Erythroblast (primary cell): Measurements from ENCODE around the gene SSMEM1.
A peak's percentile ranks its signal among the peaks of the same experiment; 100 is the strongest.
"Not testable (repeated sequence)": the region's sequence is repeated elsewhere in the genome, so short reads cannot be mapped to it uniquely, and the experiment has no call there.

Experiments used
- DNase-seq, 2 experiments: peaks; one replicate each; lab custom pipeline; 2025; lab: John Stamatoyannopoulos, UW
- GATA1 ChIP-seq: IDR thresholded peaks from 2 replicates; pipeline ENCODE4 v1.6.1; 2011; ENCODE audit warnings: low read depth, mild to moderate bottlenecking, control low read depth, low read length, moderate library complexity
- POLR2A ChIP-seq: IDR thresholded peaks from 2 replicates; pipeline ENCODE4 v1.6.1; 2011; ENCODE audit warnings: mild to moderate bottlenecking, low read length

Gene SSMEM1

GRCh38 chr7:130207642-130208041 lies at the start of gene SSMEM1:
SSMEM1 (plus strand) TSS chr7:130207860; CDS start chr7:130207911, 51 bp downstream.
- TF ChIP-seq POLR2A (no peak), GATA1 (no peak)
- DNase-seq, result peak in 1 of 2 experiments; percentile 19

GRCh38 chr7:130160023-130160422 lies 47.6 kb upstream of the SSMEM1 start:
- DNase-seq, result no peak
- TF ChIP-seq GATA1 (no peak), POLR2A (no peak)

DNA sequence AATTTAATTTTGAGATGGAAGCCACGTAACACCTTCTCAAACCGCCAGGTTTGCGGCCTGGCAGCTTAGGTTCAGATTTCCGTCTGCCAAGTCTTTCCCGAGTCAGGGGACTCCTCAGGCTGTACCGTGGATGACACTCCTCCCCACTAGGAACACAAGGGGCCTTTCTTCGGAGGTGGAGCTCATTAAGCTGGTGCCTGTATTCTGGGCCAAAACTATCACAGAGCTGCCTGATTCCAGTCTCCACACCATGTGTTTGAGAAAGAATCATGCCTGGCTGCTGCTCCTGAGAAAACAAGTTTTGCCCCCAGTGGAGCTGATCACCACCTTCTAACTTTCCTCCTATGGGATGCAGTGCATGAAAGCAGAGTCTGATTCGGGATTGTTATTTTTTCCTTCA lies 47.2 kb upstream of the SSMEM1 start:
- TF ChIP-seq GATA1 (no peak), POLR2A (no peak)
- DNase-seq, result no peak

DNA sequence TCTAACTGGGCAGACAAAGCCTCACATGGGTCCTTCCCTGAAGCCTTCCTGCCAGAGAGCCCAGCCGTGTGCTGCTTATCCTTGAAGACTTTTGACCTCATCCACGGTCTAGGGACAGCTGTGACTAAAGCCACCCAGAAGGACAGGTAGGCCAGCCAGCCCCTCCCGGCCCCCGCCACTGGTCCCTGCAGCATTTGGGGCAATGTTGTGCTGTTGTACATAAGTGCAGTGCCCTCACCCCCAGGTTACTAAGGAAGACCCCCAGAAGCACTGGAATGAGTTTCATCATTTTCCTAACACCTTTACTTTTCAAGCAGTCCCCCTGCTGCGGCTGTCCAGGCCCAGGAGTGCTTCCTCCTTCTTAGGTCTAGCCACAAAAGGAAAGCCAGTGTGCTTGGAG lies 45.5 kb upstream of the SSMEM1 start:
- no peak for TF ChIP-seq POLR2A
- DNase-seq, result no peak

DNA sequence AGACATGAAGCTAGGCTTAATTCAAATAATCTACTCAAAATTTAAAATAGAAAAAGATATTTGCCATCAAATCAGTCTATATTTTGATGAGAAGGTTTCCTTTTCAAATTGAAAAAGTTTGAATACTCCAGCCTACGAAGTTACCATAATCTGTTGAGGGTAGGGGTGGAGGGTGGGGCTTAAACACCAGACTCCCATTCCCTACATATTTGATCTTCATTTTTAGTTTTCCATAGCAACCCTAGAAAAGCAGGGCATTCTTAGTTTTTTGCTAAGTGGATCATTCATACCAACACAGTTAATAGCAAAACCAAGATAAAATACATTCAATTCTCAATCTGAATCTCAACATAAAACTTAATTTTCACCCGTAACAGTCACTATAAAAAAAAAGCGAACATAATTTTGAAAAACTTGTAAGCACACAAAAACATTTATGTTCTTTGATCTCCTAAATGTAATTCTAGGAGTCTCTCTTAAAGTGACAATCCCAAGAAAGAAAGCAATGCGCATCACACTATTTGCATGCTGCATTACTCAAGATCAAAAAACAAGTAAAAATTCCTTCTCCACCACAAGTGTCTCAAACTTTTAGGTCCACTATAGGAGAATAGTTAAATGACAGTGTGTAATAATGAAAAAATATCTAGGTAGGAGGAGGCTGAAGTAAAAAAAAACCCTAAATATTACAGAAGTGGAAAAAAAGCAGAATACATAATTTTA lies 33.3 kb upstream of the SSMEM1 start:
- TF ChIP-seq POLR2A, result no peak
- no peak for TF ChIP-seq GATA1
- no peak for DNase-seq

DNA sequence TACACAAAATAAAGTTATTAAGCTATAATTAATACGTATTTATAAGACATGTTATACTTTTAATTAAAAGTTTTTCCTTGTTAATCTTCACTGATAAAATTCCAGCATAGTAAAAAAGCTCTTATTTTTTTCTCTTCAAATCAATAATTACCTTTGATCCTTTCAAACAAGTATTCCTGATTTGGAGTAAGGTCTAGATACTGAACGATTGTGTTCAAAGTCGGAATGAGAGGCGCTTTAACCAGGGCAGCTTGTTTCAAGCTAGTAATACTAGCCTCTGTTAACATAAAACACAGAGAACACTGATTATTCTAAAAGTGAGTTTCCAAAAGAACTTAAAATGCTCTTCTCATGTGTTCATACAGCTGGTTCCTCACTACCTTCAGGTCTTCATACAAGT lies 29.4 kb upstream of the SSMEM1 start:
- DNase-seq, result no peak
- no peak for TF ChIP-seq POLR2A
- TF ChIP-seq GATA1, result no peak

DNA sequence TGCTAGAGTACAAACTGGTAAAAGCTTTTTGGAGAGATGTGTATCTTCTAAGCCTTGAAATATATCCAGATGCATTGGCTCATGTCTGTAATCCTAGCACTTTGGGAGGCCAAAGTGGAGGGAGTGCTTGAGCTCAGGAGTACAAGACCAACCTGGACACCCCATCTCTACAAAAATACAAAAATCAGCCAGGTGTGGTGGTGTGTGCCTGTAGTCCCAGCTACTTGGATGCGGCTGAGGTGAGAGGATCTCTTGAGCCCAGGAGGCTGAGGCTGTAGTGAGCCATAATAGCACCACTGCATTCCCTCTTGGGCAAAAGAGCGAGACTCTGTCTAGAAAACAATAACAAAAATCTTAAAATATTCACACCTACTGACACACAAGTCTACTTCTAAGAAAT lies 28.0 kb upstream of the SSMEM1 start:
- no peak for DNase-seq
- TF ChIP-seq POLR2A, result no peak
- TF ChIP-seq GATA1, result no peak

- no peak for DNase-seq
- TF ChIP-seq POLR2A, result no peak
- no peak for TF ChIP-seq GATA1
Observed at GRCh38 chr7:130180571-130181262, 26.9 kb upstream of the SSMEM1 start.

GRCh38 chr7:130181263-130181605 lies 26.4 kb upstream of the SSMEM1 start:
- TF ChIP-seq POLR2A, result no peak
- TF ChIP-seq GATA1, result no peak
- no peak for DNase-seq

DNA sequence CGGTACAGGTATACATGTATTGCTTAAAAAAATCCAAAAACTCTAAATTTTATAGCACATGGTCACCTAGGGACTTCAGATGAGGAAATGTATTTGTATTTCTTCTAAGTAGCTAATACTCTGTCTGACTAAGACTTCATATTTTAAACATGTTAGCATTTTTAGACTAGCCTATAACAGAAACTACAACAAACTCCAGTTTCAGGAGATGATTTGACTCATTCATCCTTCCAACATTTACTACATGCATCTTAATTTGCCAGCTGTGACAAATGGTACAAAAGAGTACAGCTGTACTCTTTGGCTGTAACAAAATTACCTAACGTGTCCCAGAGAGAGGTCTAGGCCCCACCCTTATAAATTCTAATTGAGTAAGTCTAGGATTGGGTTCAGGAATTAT lies 24.7 kb upstream of the SSMEM1 start:
- no peak for DNase-seq
- TF ChIP-seq GATA1 (no peak), POLR2A (no peak)

GRCh38 chr7:130184349-130184748 lies 23.3 kb upstream of the SSMEM1 start:
- not testable (repeated sequence) for DNase-seq

- TF ChIP-seq GATA1 (no peak), POLR2A (no peak)
- DNase-seq, result peak in 1 of 2 experiments; percentile 32
Observed at GRCh38 chr7:130187360-130187759, 20.3 kb upstream of the SSMEM1 start.

GRCh38 chr7:130189343-130189742 lies 18.3 kb upstream of the SSMEM1 start:
- DNase-seq, result no peak
- no peak for TF ChIP-seq GATA1
- no peak for TF ChIP-seq POLR2A

GRCh38 chr7:130191791-130192190 lies 15.9 kb upstream of the SSMEM1 start:
- TF ChIP-seq GATA1 (no peak), POLR2A (no peak)
- no peak for DNase-seq

DNA sequence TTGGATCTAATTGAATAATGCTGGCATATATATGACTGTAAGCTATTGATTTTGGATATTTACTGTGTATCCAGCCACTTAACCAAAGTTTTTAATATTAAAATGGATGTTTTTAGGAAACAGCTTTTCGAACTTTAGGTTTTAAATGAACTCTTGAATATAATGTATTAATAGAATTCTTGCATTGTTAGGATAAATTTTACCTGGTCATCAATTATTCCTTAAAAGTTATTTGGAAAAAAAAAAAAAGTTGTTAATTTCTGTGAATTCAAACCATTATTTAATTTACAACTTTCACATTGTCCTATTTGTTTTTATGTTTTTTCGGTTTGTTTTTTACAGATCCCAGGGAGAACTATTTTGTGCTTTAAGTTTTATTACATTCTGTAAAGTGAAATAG lies 12.3 kb upstream of the SSMEM1 start:
- DNase-seq, result no peak
- TF ChIP-seq POLR2A, result no peak
- no peak for TF ChIP-seq GATA1
